Nephron (organoid): Measurements from ENCODE around the gene RBM19.
A peak's percentile ranks its signal among the peaks of the same experiment; 100 is the strongest.

Source experiments
- H3K27ac Mint-ChIP-seq, 3 experiments: 2 replicates each; pipeline ENCODE4 v1.8.0; 2020; ENCODE audit warnings: mixed read lengths in 3 of 3, mild to moderate bottlenecking in 2 of 3, moderate library complexity in 1 of 3
- H3K27me3 Mint-ChIP-seq: 2 replicates; pipeline ENCODE4 v1.8.0; 2021; ENCODE audit warnings: low read depth, mild to moderate bottlenecking, moderate library complexity, mixed read lengths
- H3K36me3 Mint-ChIP-seq: 2 replicates; pipeline ENCODE4 v1.8.0; 2020; ENCODE audit warnings: low read depth, mixed read lengths
- H3K4me1 Mint-ChIP-seq: 2 replicates; pipeline ENCODE4 v1.8.0; 2020; ENCODE audit warnings: mixed read lengths
- H3K4me3 Mint-ChIP-seq, 3 experiments: 2 replicates each; pipeline ENCODE4 v1.8.0; 2020; ENCODE audit warnings: mild to moderate bottlenecking in 3 of 3, mixed read lengths in 3 of 3, moderate library complexity in 2 of 3
- H3K9me3 Mint-ChIP-seq: 2 replicates; pipeline ENCODE4 v1.8.0; 2020; ENCODE audit warnings: mixed read lengths
- CTCF ChIP-seq, 3 experiments: fragments of 200-600 bp; sonication (generic); IDR thresholded peaks; one replicate each; pipeline ENCODE4 v1.5.0; 2021; ENCODE audit warnings: antibody characterized with exemption in 3 of 3; ENCODE audit not compliant: unreplicated experiment in 3 of 3

The RBM19 gene

GRCh38 chr12:113955109-113955970 is 10.8 kb downstream of the RBM19 start:
- TF ChIP-seq CTCF (IDR thresholded peaks at IDR 0.05; ENCODE audit: unreplicated experiment in 3 of 3): peak in 1 of 3 experiments; percentile 19
- Mint-ChIP-seq H3K27ac (no peak overlapping the region), H3K4me1 (no peaks in the 10 kb centered on the region), H3K27me3 (no peaks in the 10 kb centered on the region), H3K4me3 (no peak overlapping the region), H3K9me3 (no peaks in the 10 kb centered on the region), H3K36me3 (peaks cover 30% of the 10 kb centered on the region)

- no peaks in the 10 kb centered on the region for H3K4me1 Mint-ChIP-seq
- no peak overlapping the region for H3K27ac Mint-ChIP-seq
- H3K36me3 Mint-ChIP-seq: peaks cover 33% of the 10 kb centered on the region
- no peaks in the 10 kb centered on the region for H3K9me3 Mint-ChIP-seq
- TF ChIP-seq CTCF (IDR thresholded peaks at IDR 0.05; ENCODE audit: unreplicated experiment in 3 of 3): no peak
- no peak overlapping the region for H3K4me3 Mint-ChIP-seq
- H3K27me3 Mint-ChIP-seq: no peaks in the 10 kb centered on the region
Measured at GRCh38 chr12:113954547-113954946, 11.6 kb downstream of the RBM19 start.

GRCh38 chr12:113950873-113951272 is 15.3 kb downstream of the RBM19 start:
- H3K27me3 Mint-ChIP-seq: no peaks in the 10 kb centered on the region
- H3K36me3 Mint-ChIP-seq: peaks cover 43% of the 10 kb centered on the region
- H3K4me3 Mint-ChIP-seq: no peak overlapping the region
- H3K9me3 Mint-ChIP-seq: no peaks in the 10 kb centered on the region
- TF ChIP-seq CTCF (IDR thresholded peaks at IDR 0.05; ENCODE audit: unreplicated experiment in 3 of 3): no peak
- no peaks in the 10 kb centered on the region for H3K4me1 Mint-ChIP-seq
- H3K27ac Mint-ChIP-seq: no peak overlapping the region

GRCh38 chr12:113949321-113950305 is 16.5 kb downstream of the RBM19 start:
- Mint-ChIP-seq H3K27ac (no peak overlapping the region), H3K4me3 (no peak overlapping the region), H3K27me3 (no peaks in the 10 kb centered on the region), H3K4me1 (no peaks in the 10 kb centered on the region), H3K9me3 (no peaks in the 10 kb centered on the region), H3K36me3 (peaks cover 44% of the 10 kb centered on the region)
- TF ChIP-seq CTCF (IDR thresholded peaks at IDR 0.05; ENCODE audit: unreplicated experiment in 3 of 3): no peak

GRCh38 chr12:113948151-113948914 is 17.8 kb downstream of the RBM19 start:
- no peak overlapping the region for H3K27ac Mint-ChIP-seq

More at GRCh38 chr12:113948151-113948914, 17.8 kb downstream of the RBM19 start:
- no peak overlapping the region for H3K4me3 Mint-ChIP-seq
- H3K27me3 Mint-ChIP-seq: no peaks in the 10 kb centered on the region
- no peak for TF ChIP-seq CTCF (IDR thresholded peaks at IDR 0.05; ENCODE audit: unreplicated experiment in 3 of 3)
- H3K9me3 Mint-ChIP-seq: no peaks in the 10 kb centered on the region
- H3K4me1 Mint-ChIP-seq: no peaks in the 10 kb centered on the region
- H3K36me3 Mint-ChIP-seq: peaks cover 43% of the 10 kb centered on the region
